T-cell (primary cell): ENCODE data around the gene STRBP. TPM values are rescaled to one million over a fixed set of nuclear protein-coding genes. Genes with fewer than 3 reads are reported as not detected.

Experiments used
- ATAC-seq, 4 experiments: fragments of 200-7000 bp in 3 of 4; fragments of 150-1000 bp in 1 of 4; cut with Tn5 transposase; replicated peaks in 1 of 4; 1 replicate in 3 of 4; 2 replicates in 1 of 4; pipeline ENCODE4 v1.10.0; 2021; ENCODE audit warnings: moderate library complexity in 3 of 4, mild to moderate bottlenecking in 2 of 4, moderate number of reproducible peaks in 1 of 4
- CTCF ChIA-PET, 2 donors: fragments of 300-600 bp; sonication (Branson Sonifier 250); formaldehyde crosslinking; loops; one replicate each; lab custom pipeline; 2022; ENCODE audit warnings: antibody characterized with exemption in 2 of 2; lab: Charles Lee
- POLR2A ChIA-PET, 2 donors: fragments of 300-600 bp; sonication (Branson Sonifier 250); formaldehyde crosslinking; loops; one replicate each; lab custom pipeline; 2022; ENCODE audit warnings: antibody characterized with exemption in 2 of 2; lab: Charles Lee
- DNase-seq, 35 experiments: peaks; one replicate each; pipeline versions ENCODE4 v3.0.0 to v3.0.0-alpha.2; 2013 to 2023
- H3K27ac ChIP-seq: one replicate; pipeline ENCODE4 v1.5.1; 2013; ENCODE audit warnings: low read length
- H3K27me3 ChIP-seq, 2 experiments: replicated peaks in 1 of 2; 1 replicate in 1 of 2; 2 replicates in 1 of 2; pipeline versions ENCODE4 v1.6.1 to v1.7.0; 2013; ENCODE audit warnings: low read length in 1 of 2, mixed read lengths in 1 of 2; ENCODE audit not compliant: control insufficient read depth in 2 of 2, insufficient read depth in 2 of 2; ENCODE audit errors: extremely low read depth in 1 of 2
- H3K36me3 ChIP-seq, 2 donors: 1 replicate in 1 of 2; 2 replicates in 1 of 2; pipeline versions ENCODE4 v1.6.1 to v1.7.0; 2013; ENCODE audit warnings: low read length in 1 of 2; ENCODE audit not compliant: control insufficient read depth in 2 of 2, insufficient read depth in 1 of 2; ENCODE audit errors: extremely low read depth in 1 of 2
- H3K4me1 ChIP-seq, 2 experiments: 1 replicate in 1 of 2; 2 replicates in 1 of 2; pipeline versions ENCODE4 v1.6.1 to v1.7.0; 2013; ENCODE audit warnings: low read length in 2 of 2, mixed read lengths in 1 of 2; ENCODE audit not compliant: insufficient read depth in 2 of 2, control insufficient read depth in 1 of 2; ENCODE audit errors: extremely low read depth in 1 of 2
- H3K4me3 ChIP-seq, 2 donors: 1 replicate in 1 of 2; 2 replicates in 1 of 2; pipeline versions ENCODE4 v1.5.1 to v1.7.0; 2013; ENCODE audit warnings: mild to moderate bottlenecking in 2 of 2, low read length in 1 of 2, moderate library complexity in 1 of 2; ENCODE audit not compliant: control insufficient read depth in 1 of 2; ENCODE audit errors: extremely low read depth in 1 of 2
- H3K9me3 ChIP-seq: 2 replicates; pipeline ENCODE4 v1.7.0; 2013
- H3K27ac Mint-ChIP-seq, 2 donors: one replicate each; pipeline ENCODE4 v1.8.0; 2020 to 2021; ENCODE audit warnings: mild to moderate bottlenecking in 2 of 2, mixed read lengths in 2 of 2
- H3K27me3 Mint-ChIP-seq, 2 donors: one replicate each; pipeline ENCODE4 v1.8.0; 2021 to 2022; ENCODE audit warnings: mixed read lengths in 2 of 2
- H3K36me3 Mint-ChIP-seq: one replicate; pipeline ENCODE4 v1.8.0; 2021; ENCODE audit warnings: mixed read lengths
- H3K4me1 Mint-ChIP-seq, 3 donors: one replicate each; pipeline ENCODE4 v1.8.0; 2020 to 2022; ENCODE audit warnings: mixed read lengths in 3 of 3, mild to moderate bottlenecking in 1 of 3
- H3K4me3 Mint-ChIP-seq, 3 donors: one replicate each; pipeline ENCODE4 v1.8.0; 2020 to 2022; ENCODE audit warnings: mild to moderate bottlenecking in 3 of 3, mixed read lengths in 3 of 3, moderate library complexity in 3 of 3
- H3K9me3 Mint-ChIP-seq, 3 donors: one replicate each; pipeline ENCODE4 v1.8.0; 2020 to 2022; ENCODE audit warnings: mixed read lengths in 3 of 3
- WGBS: methylation state at CpG from one replicate; pipeline ENCODE4 v1.1.5; 2013; ENCODE audit warnings: missing lambda C conversion rate; ENCODE audit not compliant: insufficient coverage; 5-methylcytosine and 5-hydroxymethylcytosine counted together
- total RNA-seq, 35 experiments: library from RNA in 6 of 35; stranded (reverse) in 6 of 35; fragments of 120-200 nt in 1 of 35; gene quantifications; one replicate each; pipeline versions ENCODE4 v1.2.1 to v1.2.4 and lab custom pipeline; 2013 to 2026

The STRBP gene
- total RNA-seq, 5 donors from 2014 or later (not counting 1 experiment from before 2014, with no cell fraction given): 18.6 to 26.9 (median 20.0) TPM

DNA sequence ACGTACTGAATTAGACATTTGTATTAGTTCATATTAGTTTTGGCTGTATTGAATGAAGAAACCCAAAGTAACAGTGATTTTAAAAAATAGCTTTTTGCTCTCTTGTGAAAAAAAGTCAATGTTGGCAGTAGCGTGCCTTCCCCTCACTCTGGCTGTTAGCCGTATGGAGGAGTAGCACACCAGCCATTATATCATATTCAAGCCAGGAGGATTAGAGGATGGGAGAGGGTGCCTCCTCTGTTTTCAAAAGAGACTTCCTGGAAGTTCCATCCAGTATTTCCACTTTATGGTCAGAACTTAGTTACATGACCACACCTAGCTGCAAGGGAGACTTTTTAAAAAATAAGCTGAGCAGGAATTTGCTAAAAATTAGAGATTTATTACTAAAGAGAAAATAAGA lies 193.8 kb downstream of the STRBP start:
- peaks cover 51% of the 10 kb centered on the region for H3K36me3 Mint-ChIP-seq
- Histone ChIP-seq H3K4me3 (no peak overlapping the region), H3K4me1 (no peaks in the 10 kb centered on the region), H3K27ac (no peak overlapping the region), H3K36me3 (peaks cover 13 to 40% of the 10 kb centered on the region in 2 donors), H3K9me3 (no peaks in the 10 kb centered on the region), H3K27me3 (no peaks in the 10 kb centered on the region)
- H3K27ac Mint-ChIP-seq: no peak overlapping the region
- no CpG with 5 or more reads among the region's 3 CpGs for WGBS
- H3K4me3 Mint-ChIP-seq: no peak overlapping the region
- DNase-seq: no peak
- peaks cover 0 to 6% (median 0%) of the 10 kb centered on the region in 3 donors for H3K4me1 Mint-ChIP-seq
- ATAC-seq: no peak
- CTCF ChIA-PET: no interaction called here
- H3K9me3 Mint-ChIP-seq: no peaks in the 10 kb centered on the region
- H3K27me3 Mint-ChIP-seq: no peaks in the 10 kb centered on the region
- POLR2A ChIA-PET: no interaction called here

DNA sequence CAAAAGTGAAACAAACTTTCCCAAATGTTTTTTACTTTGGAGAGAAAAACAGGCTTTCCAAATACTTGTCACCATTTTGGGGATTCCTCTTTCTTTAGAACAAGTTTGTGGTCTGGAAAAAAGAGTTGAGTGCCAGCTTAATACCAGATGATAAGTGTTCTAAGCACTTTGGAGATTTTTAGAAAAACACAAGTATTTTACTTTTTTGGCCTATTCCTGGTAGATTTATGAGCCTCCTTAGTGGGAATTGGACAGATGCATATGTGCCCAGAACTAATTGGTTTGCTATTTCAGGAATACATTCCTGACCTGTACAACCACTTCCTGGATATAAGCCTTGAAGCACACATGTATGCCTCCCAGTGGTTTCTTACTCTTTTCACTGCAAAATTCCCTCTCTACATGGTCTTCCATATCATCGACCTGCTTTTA lies 194.4 kb downstream of the STRBP start:
- DNase-seq: no peak
- no peak for ATAC-seq
- Histone ChIP-seq H3K27ac (no peak overlapping the region), H3K27me3 (no peaks in the 10 kb centered on the region), H3K4me1 (no peaks in the 10 kb centered on the region), H3K4me3 (no peak overlapping the region), H3K36me3 (peaks cover 13 to 37% of the 10 kb centered on the region in 2 donors), H3K9me3 (no peaks in the 10 kb centered on the region)
- ChIA-PET CTCF (no interaction called here), POLR2A (no interaction called here)
- H3K27ac Mint-ChIP-seq: no peak overlapping the region
- H3K36me3 Mint-ChIP-seq: peaks cover 49% of the 10 kb centered on the region
- no CpG with 5 or more reads among the region's 1 CpG for WGBS
- H3K9me3 Mint-ChIP-seq: no peaks in the 10 kb centered on the region
- no peak overlapping the region for H3K4me3 Mint-ChIP-seq
- H3K4me1 Mint-ChIP-seq: peaks cover 0 to 6% (median 0%) of the 10 kb centered on the region in 3 donors
- H3K27me3 Mint-ChIP-seq: no peaks in the 10 kb centered on the region

- H3K9me3 ChIP-seq: no peaks in the 10 kb centered on the region
- WGBS: 91% methylated on average over 3 of the region's 5 CpGs
- Mint-ChIP-seq H3K36me3 (peaks cover 43% of the 10 kb centered on the region), H3K27ac (peak overlapping the region in 1 of 2 donors; percentile 3), H3K4me3 (no peak overlapping the region), H3K9me3 (no peaks in the 10 kb centered on the region), H3K4me1 (peaks cover 0 to 6% (median 0%) of the 10 kb centered on the region in 3 donors), H3K27me3 (no peaks in the 10 kb centered on the region)
- ChIA-PET CTCF (interaction anchor here in 1 of 2 donors (0.7 kb wide), 1 partner anchor 111 kb away, joined by 3 read pairs; no protein-coding TSS in a partner anchor), POLR2A (no interaction called here)
- no peak overlapping the region for H3K4me3 ChIP-seq
- DNase-seq (no peak), ATAC-seq (no peak)
- H3K4me1 ChIP-seq: no peaks in the 10 kb centered on the region
- H3K27me3 ChIP-seq: no peaks in the 10 kb centered on the region
- peaks cover 13 to 37% of the 10 kb centered on the region in 2 donors for H3K36me3 ChIP-seq
- H3K27ac ChIP-seq: no peak overlapping the region
Observed at GRCh38 chr9:123073441-123073840, 194.9 kb downstream of the STRBP start.

DNA sequence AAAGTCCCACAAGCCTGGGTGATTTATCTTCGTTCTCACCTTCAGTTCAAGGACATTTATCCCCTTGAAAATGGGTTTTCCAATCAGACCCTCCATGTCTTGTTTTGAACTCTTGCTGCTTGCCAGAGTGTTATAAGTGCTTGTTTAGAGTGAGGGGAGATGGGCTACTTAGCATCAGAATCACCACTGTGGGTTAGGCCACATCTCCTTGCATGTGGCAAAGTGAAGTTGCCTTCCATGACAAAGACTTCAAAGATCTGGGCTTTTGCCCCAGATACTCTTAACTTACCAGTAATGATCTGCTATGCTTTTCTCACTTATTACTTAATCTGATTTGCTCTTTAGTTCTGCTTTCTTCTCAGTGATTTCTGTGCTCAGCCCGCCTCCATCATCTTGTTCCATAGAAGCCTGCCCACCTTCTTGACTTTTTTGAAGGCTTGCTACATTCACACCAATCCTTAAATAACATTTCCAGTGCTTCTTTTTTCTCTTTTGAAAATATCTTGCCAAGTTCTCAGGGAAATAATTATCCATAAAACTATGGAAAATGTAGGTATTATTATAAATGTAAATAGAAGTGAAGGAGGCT lies 195.9 kb downstream of the STRBP start:
- H3K36me3 ChIP-seq: peaks cover 12 to 39% of the 10 kb centered on the region in 2 donors
- H3K27me3 ChIP-seq: no peaks in the 10 kb centered on the region
- ChIA-PET CTCF (no interaction called here), POLR2A (no interaction called here)
- Mint-ChIP-seq H3K27me3 (no peaks in the 10 kb centered on the region), H3K36me3 (peaks cover 42% of the 10 kb centered on the region), H3K27ac (no peak overlapping the region), H3K4me1 (peaks cover 0 to 6% (median 0%) of the 10 kb centered on the region in 3 donors), H3K9me3 (no peaks in the 10 kb centered on the region), H3K4me3 (no peak overlapping the region)
- 100% methylated on average over 1 of the region's 2 CpGs for WGBS
- no peak overlapping the region for H3K27ac ChIP-seq
- no peak overlapping the region for H3K4me3 ChIP-seq
- ATAC-seq (no peak), DNase-seq (no peak)
- no peaks in the 10 kb centered on the region for H3K9me3 ChIP-seq
- H3K4me1 ChIP-seq: no peaks in the 10 kb centered on the region

Other genes with a start within 250 kb of the STRBP start
- 1 to 10 TPM in 3 of 5 donors, under 1 TPM in 2; 0.23 to 2.4 (median 1.0) TPM for gene GPR21, start 234.9 kb downstream of the STRBP start, total RNA-seq
- under 1 TPM in 2 of 5 donors, not detected in 3; 0.09 to 0.20 TPM for gene CRB2, start 87.6 kb upstream of the STRBP start, total RNA-seq